HT1080 (cell line): ENCODE data around the gene RPTOR. TPM values are rescaled to one million over a fixed set of nuclear protein-coding genes. Genes with fewer than 3 reads are reported as not detected.

Experiments
- DNase-seq: peaks from one replicate; pipeline ENCODE4 v3.0.0-alpha.2; 2015; ENCODE audit warnings: low read depth
- total RNA-seq: library from RNA; depleted of rRNA; stranded (reverse); fragments of >200 nt; shearing (Covaris generic); gene quantifications from 2 replicates; pipeline ENCODE4 v1.2.3, GENCODE V29; 2014

The RPTOR gene
- total RNA-seq, 1 experiment from 2014 or later = 18.5 TPM

GRCh38 chr17:80951121-80952090, 406.8 kb downstream of the RPTOR start:
- no peak for DNase-seq

DNA sequence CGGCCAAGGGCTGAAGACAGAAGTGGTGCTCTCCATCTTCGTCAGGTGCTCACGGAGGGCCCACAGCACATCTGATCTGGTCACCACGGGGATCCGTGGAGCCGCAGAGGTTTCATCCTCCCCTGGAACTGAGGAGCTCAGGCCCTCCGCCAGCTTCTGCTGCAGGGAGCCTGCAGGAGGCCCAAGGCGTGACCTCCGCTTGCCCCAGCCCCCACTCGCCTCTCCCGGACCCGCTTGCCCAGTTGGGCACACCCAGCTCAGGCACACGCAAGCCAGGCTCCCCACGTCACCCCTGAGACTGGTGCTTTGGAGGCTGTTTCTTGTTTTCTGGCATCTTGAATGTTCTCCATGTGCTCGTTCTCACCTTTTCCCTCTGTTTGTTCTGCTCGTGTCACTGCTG, 407.7 kb downstream of the RPTOR start:
- no peak for DNase-seq

GRCh38 chr17:80953471-80954315, 409.1 kb downstream of the RPTOR start:
- no peak for DNase-seq

GRCh38 chr17:80955078-80955477, 410.4 kb downstream of the RPTOR start:
- no peak for DNase-seq

GRCh38 chr17:80955671-80956280, 411.1 kb downstream of the RPTOR start:
- DNase-seq = no peak

GRCh38 chr17:80956321-80957190, 411.9 kb downstream of the RPTOR start:
- DNase-seq = no peak

GRCh38 chr17:80957461-80957941, 412.9 kb downstream of the RPTOR start:
- no peak for DNase-seq

DNA sequence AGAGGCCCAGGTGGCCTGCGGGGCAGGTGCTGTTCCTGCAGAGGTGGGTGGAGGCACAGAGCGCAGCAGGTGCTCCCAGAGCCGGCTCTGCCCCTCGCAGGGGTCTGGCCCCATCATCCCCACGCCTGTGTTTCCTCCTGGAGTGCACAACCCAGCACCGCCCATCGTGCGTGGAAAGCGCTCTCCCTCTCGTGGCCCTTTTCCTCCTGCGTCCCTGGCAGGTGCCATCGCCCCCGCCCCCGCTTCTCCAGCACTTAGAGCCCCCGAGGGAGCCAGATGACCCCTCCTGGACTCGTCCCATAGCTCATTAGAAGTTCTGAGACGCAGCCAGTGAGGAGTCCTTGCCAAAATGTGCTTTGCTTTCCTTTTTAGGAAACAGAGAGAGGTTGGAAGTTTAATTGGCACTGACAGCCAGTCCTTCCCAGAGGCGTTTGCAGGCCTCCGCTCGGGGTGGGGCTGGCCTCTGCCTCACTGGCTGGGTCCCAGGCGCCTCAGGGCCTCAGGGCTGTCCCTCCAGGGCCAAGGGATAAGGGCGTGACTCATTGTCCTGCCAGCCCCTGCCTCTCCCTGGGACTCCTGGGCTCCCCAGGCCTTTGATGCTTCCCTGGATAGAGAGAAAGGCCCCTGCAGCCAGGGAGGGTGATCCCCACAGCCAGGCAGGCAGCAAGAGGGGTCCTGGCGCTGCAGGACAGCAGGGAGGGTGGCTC, 414.8 kb downstream of the RPTOR start:
- DNase-seq = no peak

DNA sequence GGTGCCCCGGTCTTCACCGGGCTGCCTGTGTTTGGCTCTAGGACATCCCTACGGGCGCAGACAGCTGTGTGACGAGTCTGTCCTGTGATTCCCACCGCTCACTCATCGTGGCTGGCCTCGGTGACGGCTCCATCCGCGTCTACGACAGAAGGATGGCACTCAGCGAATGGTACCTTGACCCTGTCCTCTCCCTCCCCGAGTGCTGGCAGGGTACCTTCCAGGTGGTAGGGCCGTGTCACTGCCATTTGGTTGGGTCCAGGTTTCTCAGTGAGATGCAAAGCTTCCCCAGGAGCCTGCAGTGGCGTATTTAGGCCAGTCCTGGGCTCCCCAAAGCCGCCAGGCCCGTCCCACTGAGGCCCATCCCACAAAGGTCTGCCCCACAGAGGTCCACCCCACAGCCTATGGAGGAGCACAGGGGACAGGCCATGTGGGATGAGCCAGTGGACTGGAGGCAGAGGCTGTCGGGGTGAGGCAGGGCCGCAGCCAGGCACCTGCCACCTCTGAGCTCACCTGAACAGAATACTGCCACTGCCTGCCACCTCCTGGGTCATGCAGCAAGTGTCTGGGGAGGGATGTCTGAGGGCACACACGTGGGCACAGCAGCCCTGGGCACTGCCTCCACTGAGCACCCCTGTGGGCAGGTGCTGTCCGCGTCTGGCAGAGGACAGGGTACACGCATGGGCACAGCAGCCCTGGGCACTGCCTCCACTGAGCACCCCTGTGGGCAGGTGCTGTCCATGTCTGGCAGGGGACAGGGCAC, 415.6 kb downstream of the RPTOR start:
- no peak for DNase-seq

DNA sequence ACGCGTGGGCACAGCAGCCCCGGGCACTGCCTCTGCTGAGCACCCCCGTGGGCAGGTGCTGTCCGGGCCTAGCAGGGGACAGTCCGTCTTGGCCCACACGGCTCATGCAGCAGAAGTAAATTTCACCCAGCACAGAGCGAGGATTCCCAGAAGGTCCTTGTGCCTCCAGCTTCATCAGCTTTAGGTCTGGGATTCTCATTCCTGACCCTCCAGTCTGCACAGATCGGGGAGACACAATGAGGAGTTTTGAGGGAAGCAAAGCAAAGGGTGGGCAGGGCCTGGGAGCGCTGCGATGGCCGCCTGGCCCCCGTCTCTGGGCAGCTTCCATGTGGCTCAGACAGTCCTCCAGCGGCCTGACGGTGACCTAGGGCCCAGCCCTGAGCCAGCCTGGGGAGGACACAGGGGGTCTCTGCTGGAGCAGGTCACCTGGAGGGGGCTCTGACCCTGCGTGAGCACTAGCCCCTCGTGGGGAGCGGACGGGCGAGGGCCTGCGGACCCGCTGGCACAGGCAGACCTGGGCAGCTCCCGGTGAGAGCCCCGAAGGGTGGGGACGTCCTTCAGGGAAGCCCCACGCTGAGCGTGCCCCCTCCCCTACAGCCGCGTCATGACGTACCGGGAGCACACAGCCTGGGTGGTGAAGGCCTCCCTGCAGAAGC, 416.3 kb downstream of the RPTOR start:
- DNase-seq = no peak

GRCh38 chr17:80961541-80962330, 417.1 kb downstream of the RPTOR start:
- no peak for DNase-seq

DNA sequence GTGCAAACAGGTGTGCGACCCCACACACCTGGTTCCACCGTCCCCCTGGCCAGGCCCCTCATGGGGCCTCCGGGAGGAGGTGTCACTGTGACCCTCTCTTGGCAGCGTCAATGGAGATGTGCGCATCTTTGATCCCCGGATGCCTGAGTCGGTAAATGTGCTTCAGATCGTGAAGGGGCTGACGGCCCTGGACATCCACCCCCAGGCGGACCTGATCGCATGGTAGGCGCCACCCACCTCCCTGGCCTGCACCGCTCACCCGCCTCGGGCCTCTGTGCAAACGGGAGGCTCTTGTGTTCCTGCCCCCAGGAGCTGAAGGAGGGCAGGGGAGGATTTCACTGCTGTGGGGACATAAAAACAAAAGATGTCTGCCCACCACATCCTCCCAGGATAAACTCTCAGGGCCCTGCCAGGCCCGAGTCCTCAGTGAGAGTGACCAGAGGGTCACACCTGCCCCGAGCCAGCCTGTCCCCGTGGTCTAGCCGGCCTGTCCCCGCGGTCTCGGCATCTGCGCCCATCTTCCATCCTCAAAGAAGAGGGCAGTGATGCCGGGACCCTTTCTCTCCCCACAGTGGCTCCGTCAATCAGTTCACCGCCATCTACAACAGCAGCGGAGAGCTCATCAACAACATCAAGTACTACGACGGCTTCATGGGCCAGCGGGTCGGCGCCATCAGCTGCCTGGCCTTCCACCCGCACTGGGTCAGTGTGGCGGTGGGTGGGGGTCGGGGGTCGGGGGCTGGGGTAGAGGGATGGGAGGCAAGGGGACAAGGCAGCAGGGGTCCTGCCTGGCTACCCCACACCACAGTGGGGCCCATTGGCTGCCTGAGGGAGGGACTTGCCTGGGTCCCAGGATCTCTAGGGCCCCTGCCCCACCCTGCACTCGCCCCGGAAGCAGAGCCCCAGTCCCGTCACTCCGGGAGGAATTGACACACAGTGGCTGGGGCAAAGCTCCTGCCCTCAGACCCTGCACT, 418.0 kb downstream of the RPTOR start:
- DNase-seq = no peak

DNA sequence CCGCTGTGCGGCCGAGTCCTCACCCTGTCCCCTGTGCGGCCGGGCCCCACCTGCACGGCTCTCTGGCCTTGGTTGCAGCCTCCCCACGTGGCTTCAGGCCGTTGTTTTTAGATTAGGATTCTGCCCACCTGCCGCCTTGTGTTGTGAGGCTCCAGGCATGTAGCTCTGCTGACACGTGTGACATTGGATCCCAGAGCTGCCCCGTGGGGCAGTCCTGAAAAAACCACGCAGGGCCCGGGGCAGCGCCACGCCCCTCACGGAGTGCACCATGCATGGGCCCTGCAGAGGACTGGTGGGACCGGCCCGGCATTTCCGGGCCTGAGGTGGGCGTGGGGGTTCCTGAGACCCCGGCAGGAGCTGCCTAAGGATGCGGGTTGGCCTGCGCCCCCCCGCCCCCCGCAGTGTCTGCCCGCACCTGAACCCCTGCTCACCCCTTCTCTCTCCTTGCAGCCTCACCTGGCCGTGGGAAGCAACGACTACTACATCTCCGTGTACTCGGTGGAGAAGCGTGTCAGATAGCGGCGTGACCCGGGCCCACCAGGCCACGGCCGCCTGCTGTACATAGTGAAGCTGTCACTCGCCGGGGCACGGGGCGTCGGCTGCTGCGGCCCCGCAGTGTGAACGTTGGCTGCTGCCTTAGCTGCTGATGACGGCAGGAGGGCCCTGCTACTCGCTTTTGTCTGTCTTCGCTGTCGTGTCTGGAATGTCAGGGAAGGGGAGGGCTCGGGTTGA, 419.3 kb downstream of the RPTOR start:
- no peak for DNase-seq

DNA sequence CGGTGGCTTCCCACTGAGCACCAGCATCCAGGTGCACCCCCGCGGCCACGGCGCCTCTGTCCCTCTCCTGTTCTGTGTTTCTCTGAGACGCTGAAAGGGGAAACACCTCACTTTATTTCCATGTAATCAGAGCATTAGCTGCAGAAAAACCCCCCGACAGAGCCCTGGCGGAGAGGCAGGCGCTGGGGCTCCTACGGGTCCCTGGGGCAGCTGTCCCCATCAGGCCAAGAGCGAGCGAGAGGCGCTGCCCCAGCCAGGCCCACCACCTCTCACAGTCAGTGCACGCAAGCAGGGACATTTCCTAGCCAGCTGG, 419.9 kb downstream of the RPTOR start:
- no peak for DNase-seq

- DNase-seq = no peak
These were observed 420.4 kb downstream of the RPTOR start for GRCh38 chr17:80964859-80965580.
